GM12872 (cell line): ENCODE data around the gene ITM2C.
A peak's percentile ranks its signal among the peaks of the same experiment; 100 is the strongest.

Source experiments
- TF ChIP-seq, protein P1 (sequence below): IDR thresholded peaks from 3 replicates; pipeline ENCODE4 v1.5.1; 2011; ENCODE audit warnings: low read depth, mild to moderate bottlenecking, low read length, moderate library complexity; ENCODE audit not compliant: insufficient read depth

ITM2C gene, protein sequence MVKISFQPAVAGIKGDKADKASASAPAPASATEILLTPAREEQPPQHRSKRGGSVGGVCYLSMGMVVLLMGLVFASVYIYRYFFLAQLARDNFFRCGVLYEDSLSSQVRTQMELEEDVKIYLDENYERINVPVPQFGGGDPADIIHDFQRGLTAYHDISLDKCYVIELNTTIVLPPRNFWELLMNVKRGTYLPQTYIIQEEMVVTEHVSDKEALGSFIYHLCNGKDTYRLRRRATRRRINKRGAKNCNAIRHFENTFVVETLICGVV

GRCh38 chr2:230864605-230865306 lies at the start of gene ITM2C:
Gene ITM2C, plus strand, starts transcription at chr2:230864942. Its CDS starts 84 bp downstream, at chr2:230865026.
- TF ChIP-seq, protein P1, sequence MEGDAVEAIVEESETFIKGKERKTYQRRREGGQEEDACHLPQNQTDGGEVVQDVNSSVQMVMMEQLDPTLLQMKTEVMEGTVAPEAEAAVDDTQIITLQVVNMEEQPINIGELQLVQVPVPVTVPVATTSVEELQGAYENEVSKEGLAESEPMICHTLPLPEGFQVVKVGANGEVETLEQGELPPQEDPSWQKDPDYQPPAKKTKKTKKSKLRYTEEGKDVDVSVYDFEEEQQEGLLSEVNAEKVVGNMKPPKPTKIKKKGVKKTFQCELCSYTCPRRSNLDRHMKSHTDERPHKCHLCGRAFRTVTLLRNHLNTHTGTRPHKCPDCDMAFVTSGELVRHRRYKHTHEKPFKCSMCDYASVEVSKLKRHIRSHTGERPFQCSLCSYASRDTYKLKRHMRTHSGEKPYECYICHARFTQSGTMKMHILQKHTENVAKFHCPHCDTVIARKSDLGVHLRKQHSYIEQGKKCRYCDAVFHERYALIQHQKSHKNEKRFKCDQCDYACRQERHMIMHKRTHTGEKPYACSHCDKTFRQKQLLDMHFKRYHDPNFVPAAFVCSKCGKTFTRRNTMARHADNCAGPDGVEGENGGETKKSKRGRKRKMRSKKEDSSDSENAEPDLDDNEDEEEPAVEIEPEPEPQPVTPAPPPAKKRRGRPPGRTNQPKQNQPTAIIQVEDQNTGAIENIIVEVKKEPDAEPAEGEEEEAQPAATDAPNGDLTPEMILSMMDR: peak; percentile 57; the same call in 2 of the 3 replicates

- TF ChIP-seq, protein P1: no peak
Measured at GRCh38 chr2:230815088-230815487, 49.7 kb upstream of the ITM2C start.

- TF ChIP-seq, protein P1: no peak
Measured at GRCh38 chr2:230816735-230817134, 48.0 kb upstream of the ITM2C start.

- TF ChIP-seq, protein P1: no peak
Measured at GRCh38 chr2:230819433-230819832, 45.3 kb upstream of the ITM2C start.

DNA sequence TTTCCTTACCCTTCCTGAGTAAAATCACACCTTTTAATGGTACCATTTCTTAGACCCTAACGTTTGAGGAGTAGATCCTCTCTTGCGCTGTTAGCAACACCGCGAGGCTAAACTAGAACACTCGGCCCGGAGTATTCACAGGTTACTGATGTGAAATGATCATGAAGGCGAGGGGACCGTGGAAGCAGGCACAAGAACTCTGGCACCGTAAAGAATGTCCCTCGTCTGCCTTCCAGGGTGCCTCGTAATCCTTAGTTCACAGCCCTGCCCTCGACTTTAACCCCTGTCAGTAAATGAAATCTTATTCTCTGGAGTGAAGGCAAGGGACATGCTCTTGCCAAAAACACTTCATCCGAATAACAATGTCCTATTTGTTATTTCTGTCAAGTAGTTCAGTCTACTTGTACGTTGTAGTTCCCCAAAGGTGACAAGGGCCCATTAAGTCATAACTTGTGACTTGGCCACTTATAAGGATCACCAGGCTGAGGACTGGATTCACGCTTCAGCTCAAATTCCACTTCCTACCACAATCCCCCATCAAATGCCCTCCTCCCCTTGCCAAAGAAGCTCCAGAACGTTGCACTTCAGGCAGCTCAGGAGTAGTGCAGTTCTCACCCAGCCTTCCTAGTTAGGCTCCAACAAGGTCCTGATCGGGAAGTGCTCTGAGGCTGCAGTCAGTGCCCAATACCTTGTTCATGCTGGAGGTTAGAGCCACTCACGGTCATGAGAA lies 43.3 kb upstream of the ITM2C start:
- TF ChIP-seq, protein P1: no peak

DNA sequence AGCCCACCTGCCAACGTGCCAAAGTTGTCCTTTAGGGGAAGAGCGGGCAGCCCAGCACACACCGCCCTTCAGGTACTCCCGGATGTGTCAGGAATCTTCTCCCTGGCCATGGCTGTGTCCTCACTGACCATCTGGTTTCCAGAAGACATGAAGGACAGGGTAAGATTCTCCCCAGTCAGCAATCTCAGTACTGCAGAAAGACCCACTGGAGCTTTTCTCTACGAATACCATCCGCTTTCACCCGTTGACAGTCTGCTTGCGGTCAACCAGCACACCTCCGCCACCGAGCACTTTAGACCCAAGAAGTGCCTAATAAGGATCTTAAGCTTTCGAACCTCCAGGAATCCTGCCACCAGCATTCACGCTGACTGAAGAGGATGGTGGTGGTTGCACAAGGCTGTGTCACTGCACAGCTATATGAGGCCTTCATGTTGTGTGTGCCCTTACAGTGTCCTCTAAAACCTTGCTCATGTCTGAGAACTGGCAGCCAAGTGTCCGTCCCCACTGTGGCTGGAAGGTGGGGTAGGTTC lies 42.7 kb upstream of the ITM2C start:
- TF ChIP-seq, protein P1: no peak
